Fibroblast of lung (primary cell): ENCODE data around the gene ANKMY1. TPM values are rescaled to one million over a fixed set of nuclear protein-coding genes. Genes with fewer than 3 reads are reported as not detected.

ENCODE experiments used
- DNase-seq, 2 donors: peaks; one replicate each; pipeline versions ENCODE4 v3.0.0 to v3.0.0-alpha.2; 2010; ENCODE audit warnings: low read depth in 2 of 2
- H2AFZ ChIP-seq: 2 replicates; pipeline ENCODE4 v1.5.1; 2012; ENCODE audit warnings: low read length, control low read depth, inconsistent platforms
- H3K27ac ChIP-seq: 2 replicates; pipeline ENCODE4 v1.5.1; 2011; ENCODE audit warnings: low read length, control low read depth; ENCODE audit not compliant: insufficient read depth
- H3K27me3 ChIP-seq: 2 replicates; pipeline ENCODE4 v1.5.1; 2011; ENCODE audit warnings: mild to moderate bottlenecking, low read length; ENCODE audit not compliant: control insufficient read depth, insufficient read depth
- H3K36me3 ChIP-seq: 2 replicates; pipeline ENCODE4 v1.5.1; 2011; ENCODE audit warnings: low read length; ENCODE audit not compliant: control insufficient read depth, insufficient read depth
- H3K4me1 ChIP-seq: 2 replicates; pipeline ENCODE4 v1.5.1; 2011; ENCODE audit warnings: low read length; ENCODE audit not compliant: control insufficient read depth, insufficient read depth; ENCODE audit errors: extremely low read depth
- H3K4me2 ChIP-seq: 2 replicates; pipeline ENCODE4 v1.5.1; 2011; ENCODE audit warnings: low read length, control low read depth; ENCODE audit not compliant: insufficient read depth; ENCODE audit errors: extremely low read depth
- H3K4me3 ChIP-seq, 4 experiments: fragments of 200-600 bp in 1 of 4; sonication (generic) in 1 of 4; replicated peaks in 1 of 4; 2 replicates each; pipeline ENCODE4 v1.5.1; 2011 to 2016; ENCODE audit warnings: low read length in 4 of 4, low read depth in 3 of 4, mild to moderate bottlenecking in 3 of 4, control low read depth in 2 of 4, inconsistent platforms in 1 of 4, mixed read lengths in 1 of 4; ENCODE audit not compliant: insufficient read depth in 1 of 4; ENCODE audit errors: control extremely low read depth in 1 of 4
- H3K79me2 ChIP-seq: 2 replicates; pipeline ENCODE4 v1.5.1; 2012; ENCODE audit warnings: mild to moderate bottlenecking, low read length, inconsistent platforms; ENCODE audit not compliant: control insufficient read depth, insufficient read depth
- H3K9ac ChIP-seq: 2 replicates; pipeline ENCODE4 v1.5.1; 2011; ENCODE audit warnings: mild to moderate bottlenecking, low read length, control low read depth; ENCODE audit not compliant: insufficient read depth
- H3K9me3 ChIP-seq: 2 replicates; pipeline ENCODE4 v1.5.1; 2012; ENCODE audit warnings: low read depth, low read length; ENCODE audit not compliant: control insufficient read depth, insufficient read depth
- H4K20me1 ChIP-seq: 2 replicates; pipeline ENCODE4 v1.5.1; 2011; ENCODE audit warnings: low read length; ENCODE audit not compliant: control insufficient read depth, insufficient read depth; ENCODE audit errors: extremely low read depth
- EZH2 ChIP-seq: IDR thresholded peaks from 2 replicates; pipeline ENCODE4 v1.5.1; 2012; ENCODE audit warnings: low read length, control low read depth, mild to moderate bottlenecking; ENCODE audit errors: missing control alignments
- polyA plus RNA-seq, 2 donors: library from polyadenylated mRNA; depleted of rRNA in 1 of 2; stranded (reverse) in 1 of 2; unstranded in 1 of 2; fragments of >200 nt; gene quantifications; 2 replicates each; pipeline ENCODE4 v1.2.1, GENCODE V29; 2011 to 2012; ENCODE audit warnings: missing spikeins in 1 of 2
- total RNA-seq: library from RNA; depleted of rRNA; stranded (reverse); fragments of >200 nt; gene quantifications from 2 replicates; pipeline ENCODE4 v1.2.1, GENCODE V29; 2014
- TF ChIP-seq, protein P1 (sequence below), 2 donors: IDR thresholded peaks in 1 of 2; conservative IDR thresholded peaks in 1 of 2; 1 replicate in 1 of 2; 2 replicates in 1 of 2; pipeline ENCODE4 v1.5.1; 2011 to 2012; ENCODE audit warnings: low read length in 2 of 2, control low read depth in 1 of 2, inconsistent platforms in 1 of 2, low read depth in 1 of 2, mild to moderate bottlenecking in 1 of 2

The ANKMY1 gene
- total and polyA plus RNA-seq, 2 donors (not counting 1 experiment from before 2014, with no cell fraction given), result 2.8 to 7.4 TPM

DNA sequence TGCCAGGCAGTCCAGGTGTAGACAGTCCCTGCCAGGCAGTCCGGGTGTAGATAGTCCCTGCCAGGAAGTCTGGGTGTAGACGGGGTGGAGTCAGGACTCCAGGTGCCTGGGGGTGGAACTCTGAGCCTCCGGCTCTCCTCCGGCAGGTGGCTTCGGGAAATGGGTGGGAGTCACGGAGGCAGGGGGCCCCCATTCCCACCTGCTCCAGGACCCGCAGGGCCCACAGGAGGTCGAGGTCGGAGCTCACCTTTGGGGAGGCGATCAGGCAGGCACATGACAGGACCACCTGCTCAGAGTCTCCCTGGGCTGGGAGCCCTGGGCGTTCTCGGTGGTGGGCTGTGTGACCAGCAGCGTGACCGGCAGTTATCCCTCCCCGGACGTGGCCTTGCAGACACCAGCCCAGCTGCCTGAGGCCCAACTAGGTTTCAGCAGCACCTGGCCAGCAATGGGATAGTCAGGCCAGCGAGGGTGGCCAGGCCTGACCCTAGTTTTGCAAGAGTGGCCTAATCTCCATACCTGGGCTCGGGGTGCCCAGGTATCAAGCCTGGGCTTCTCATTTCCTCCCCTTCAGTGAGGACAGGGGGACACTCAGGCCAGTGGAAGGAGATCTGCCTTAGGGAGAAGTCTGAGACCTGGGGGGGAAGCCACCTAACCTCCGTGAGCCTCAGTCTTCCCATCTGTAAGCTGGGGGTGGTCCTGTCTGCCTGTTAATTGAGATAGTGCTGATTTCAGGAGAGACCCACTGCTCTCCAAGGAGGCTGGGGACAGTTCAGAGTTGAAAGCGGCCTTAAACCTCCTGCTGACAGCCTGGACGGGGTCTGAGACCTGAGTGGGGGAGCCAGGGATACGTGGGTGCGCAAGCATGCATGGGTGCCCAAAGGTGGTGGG lies 109.2 kb downstream of the ANKMY1 start:
- Histone ChIP-seq H3K9me3 (no peaks in the 10 kb centered on the region), H3K4me2 (no peak overlapping the region), H4K20me1 (peaks cover 3% of the 10 kb centered on the region), H2AFZ (no peak overlapping the region), H3K36me3 (peaks cover 12% of the 10 kb centered on the region), H3K4me3 (no peak overlapping the region), H3K9ac (no peak overlapping the region), H3K27ac (no peak overlapping the region), H3K79me2 (peaks cover 69% of the 10 kb centered on the region), H3K4me1 (peaks cover 13% of the 10 kb centered on the region), H3K27me3 (no peaks in the 10 kb centered on the region)
- DNase-seq, result no peak
- TF ChIP-seq, protein P1, sequence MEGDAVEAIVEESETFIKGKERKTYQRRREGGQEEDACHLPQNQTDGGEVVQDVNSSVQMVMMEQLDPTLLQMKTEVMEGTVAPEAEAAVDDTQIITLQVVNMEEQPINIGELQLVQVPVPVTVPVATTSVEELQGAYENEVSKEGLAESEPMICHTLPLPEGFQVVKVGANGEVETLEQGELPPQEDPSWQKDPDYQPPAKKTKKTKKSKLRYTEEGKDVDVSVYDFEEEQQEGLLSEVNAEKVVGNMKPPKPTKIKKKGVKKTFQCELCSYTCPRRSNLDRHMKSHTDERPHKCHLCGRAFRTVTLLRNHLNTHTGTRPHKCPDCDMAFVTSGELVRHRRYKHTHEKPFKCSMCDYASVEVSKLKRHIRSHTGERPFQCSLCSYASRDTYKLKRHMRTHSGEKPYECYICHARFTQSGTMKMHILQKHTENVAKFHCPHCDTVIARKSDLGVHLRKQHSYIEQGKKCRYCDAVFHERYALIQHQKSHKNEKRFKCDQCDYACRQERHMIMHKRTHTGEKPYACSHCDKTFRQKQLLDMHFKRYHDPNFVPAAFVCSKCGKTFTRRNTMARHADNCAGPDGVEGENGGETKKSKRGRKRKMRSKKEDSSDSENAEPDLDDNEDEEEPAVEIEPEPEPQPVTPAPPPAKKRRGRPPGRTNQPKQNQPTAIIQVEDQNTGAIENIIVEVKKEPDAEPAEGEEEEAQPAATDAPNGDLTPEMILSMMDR (conservative IDR thresholded peaks at IDR 0.05 in 1 of 2, IDR thresholded peaks at IDR 0.05 in 1 of 2; ENCODE audit: low read depth in 1 of 2, low read length in 2 of 2), result no peak
- TF ChIP-seq EZH2, result no peak

DNA sequence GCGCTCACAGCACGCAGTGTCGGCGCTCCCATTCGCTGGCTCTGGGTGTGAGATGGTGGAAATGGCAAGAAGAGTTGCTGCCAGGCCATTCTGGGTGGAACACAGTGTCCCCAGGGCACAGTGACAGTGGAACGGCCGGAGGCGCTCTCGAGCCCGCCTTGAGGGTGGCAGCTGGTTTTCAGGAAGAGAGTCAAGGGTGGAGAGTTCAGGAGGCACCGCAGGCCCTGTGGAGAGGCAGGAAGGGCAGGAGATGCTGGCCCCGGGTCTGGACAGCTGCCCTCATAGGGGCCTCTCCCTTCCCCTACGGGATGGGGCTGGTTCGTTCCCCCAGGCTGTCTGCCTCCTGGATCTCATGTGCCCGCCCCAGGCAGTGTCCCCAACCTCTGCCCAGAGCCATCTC lies 109.9 kb downstream of the ANKMY1 start:
- H4K20me1 ChIP-seq, result peaks cover 3% of the 10 kb centered on the region
- H3K4me3 ChIP-seq, result no peak overlapping the region
- no peaks in the 10 kb centered on the region for H3K9me3 ChIP-seq
- H3K36me3 ChIP-seq, result peaks cover 13% of the 10 kb centered on the region
- H3K9ac ChIP-seq, result no peak overlapping the region
- H3K27me3 ChIP-seq, result no peaks in the 10 kb centered on the region
- no peak overlapping the region for H3K27ac ChIP-seq
- H3K4me2 ChIP-seq, result no peak overlapping the region
- DNase-seq, result no peak
- H3K79me2 ChIP-seq, result peaks cover 75% of the 10 kb centered on the region
- no peak overlapping the region for H2AFZ ChIP-seq
- H3K4me1 ChIP-seq, result peaks cover 13% of the 10 kb centered on the region
- TF ChIP-seq EZH2, result no peak
- TF ChIP-seq, protein P1 (conservative IDR thresholded peaks at IDR 0.05 in 1 of 2, IDR thresholded peaks at IDR 0.05 in 1 of 2; ENCODE audit: low read depth in 1 of 2, low read length in 2 of 2), result no peak

DNA sequence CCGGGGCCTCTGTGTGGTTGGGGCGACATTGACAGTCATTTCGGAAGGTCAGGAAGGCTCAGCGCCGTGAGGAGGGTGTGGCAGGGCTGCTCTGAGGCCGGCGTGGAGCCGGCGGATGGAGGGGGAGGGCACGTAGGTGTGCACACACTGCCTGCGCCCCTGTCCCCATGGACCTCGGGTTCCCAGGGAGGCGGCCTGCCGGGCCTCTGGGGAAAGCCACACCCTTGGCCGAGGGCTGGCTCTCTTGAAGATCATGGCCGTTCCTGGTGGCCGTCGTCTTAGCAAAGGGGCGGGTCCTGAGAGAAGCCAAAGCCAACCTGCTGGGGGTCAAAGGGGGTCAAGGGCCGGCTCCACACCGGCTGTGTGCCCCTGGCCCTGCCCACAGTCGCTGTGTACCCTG lies 110.5 kb downstream of the ANKMY1 start:
- Histone ChIP-seq H3K27me3 (no peaks in the 10 kb centered on the region), H3K9ac (no peak overlapping the region), H2AFZ (no peak overlapping the region), H4K20me1 (peaks cover 3% of the 10 kb centered on the region), H3K36me3 (peaks cover 13% of the 10 kb centered on the region), H3K4me1 (peaks cover 13% of the 10 kb centered on the region), H3K27ac (no peak overlapping the region), H3K9me3 (no peaks in the 10 kb centered on the region), H3K4me2 (no peak overlapping the region), H3K79me2 (peaks cover 81% of the 10 kb centered on the region), H3K4me3 (no peak overlapping the region)
- TF ChIP-seq EZH2, result no peak
- TF ChIP-seq, protein P1 (conservative IDR thresholded peaks at IDR 0.05 in 1 of 2, IDR thresholded peaks at IDR 0.05 in 1 of 2; ENCODE audit: low read depth in 1 of 2, low read length in 2 of 2), result no peak
- no peak for DNase-seq
